ENCODE data around the gene SEMA3D.

Gene SEMA3D

DNA sequence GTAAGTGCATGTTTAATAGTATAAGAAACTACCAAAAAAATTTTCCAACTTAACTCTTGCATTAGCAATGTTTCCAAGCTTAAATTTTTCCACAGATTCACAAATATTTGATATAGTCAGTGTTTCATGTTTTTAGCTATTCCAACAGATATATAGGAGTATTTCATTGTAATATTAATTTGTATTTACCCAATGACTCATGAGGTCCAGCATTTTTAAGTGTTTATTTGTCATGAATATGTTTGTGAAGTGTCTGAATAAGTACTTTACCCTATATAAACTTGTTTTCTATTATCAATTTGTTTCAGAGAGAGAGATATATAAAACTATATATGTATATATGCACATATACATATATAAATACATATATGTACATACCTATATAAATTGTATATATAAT, 71.0 kb downstream of the SEMA3D start:
- no peak for DNase-seq (ENCODE audit: insufficient read length)
- TF ChIP-seq POLR2A (IDR thresholded peaks at IDR 0.05; ENCODE audit: low read depth, low read length), result no peak
- no peak for TF ChIP-seq TAF1 (IDR thresholded peaks at IDR 0.05; ENCODE audit: borderline replicate concordance, low read depth, low read length)
- no peak for TF ChIP-seq POLR2AphosphoS5 (IDR thresholded peaks at IDR 0.05; ENCODE audit: low read depth, low read length)
- no peak for FAIRE-seq

DNA sequence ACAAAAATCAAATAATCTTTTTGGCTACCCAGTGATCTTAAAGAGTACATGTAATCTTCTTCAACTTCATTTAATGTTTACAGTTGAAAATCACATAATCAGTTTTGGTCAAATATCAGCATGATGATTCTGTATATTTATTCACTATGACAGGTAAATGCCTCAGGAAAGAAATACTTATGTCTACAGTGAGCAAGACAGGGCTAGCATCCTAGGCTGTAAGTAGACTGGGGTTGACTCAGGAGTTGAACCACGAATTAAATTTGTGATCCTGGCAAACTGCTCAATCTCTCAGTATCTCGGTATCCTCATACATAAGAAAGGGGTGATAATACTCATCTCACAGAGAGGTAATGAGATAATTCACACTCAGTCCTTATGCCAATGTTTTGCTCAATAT, 71.8 kb downstream of the SEMA3D start:
- no peak for DNase-seq (ENCODE audit: insufficient read length)
- no peak for FAIRE-seq
- TF ChIP-seq TAF1 (IDR thresholded peaks at IDR 0.05; ENCODE audit: borderline replicate concordance, low read depth, low read length), result no peak

DNA sequence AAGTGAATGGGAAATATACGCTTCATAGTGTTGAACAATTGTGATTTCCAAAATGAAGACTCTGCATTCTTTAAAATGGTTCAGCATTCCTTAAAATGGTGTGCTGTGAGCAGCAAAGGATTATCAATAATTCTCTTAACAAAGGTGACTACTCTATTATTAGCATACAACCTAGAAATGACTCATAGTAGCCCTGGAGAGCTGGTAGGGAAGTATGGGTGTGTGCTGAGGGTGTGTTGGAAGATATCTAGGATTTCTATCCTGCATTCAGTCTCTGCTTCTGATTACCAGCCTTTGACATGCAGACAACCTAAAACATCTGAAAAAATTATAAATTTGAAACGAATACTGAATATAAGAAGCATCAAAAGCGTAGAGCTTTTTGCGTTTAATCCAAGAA, 72.5 kb downstream of the SEMA3D start:
- DNase-seq (ENCODE audit: insufficient read length) (no peak), FAIRE-seq (no peak)
- TF ChIP-seq TAF1 (IDR thresholded peaks at IDR 0.05; ENCODE audit: borderline replicate concordance, low read depth, low read length), result no peak
- no peak for TF ChIP-seq POLR2AphosphoS5 (IDR thresholded peaks at IDR 0.05; ENCODE audit: low read depth, low read length)
- no peak for TF ChIP-seq POLR2A (IDR thresholded peaks at IDR 0.05; ENCODE audit: low read depth, low read length)

DNA sequence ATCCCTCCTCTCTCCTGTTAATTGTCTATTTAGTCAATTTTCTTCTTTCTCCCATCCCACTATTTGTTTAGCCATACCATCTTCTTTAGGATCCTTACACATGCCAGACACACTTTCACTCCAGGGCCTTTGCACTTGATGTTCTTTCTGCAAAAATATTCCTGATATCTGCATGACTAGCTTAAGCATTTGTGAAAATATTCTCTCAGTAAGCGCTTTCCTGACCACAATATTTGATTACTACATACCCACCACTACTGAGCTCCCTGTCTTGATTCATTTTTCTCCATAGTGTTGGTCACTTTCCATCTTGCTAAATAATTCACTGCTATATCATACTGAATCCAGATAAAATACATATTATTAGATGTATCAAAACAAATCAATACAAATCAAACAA, 75.1 kb downstream of the SEMA3D start:
- no peak for TF ChIP-seq POLR2AphosphoS5 (IDR thresholded peaks at IDR 0.05; ENCODE audit: low read depth, low read length)
- TF ChIP-seq TAF1 (IDR thresholded peaks at IDR 0.05; ENCODE audit: borderline replicate concordance, low read depth, low read length), result no peak
- no peak for TF ChIP-seq POLR2A (IDR thresholded peaks at IDR 0.05; ENCODE audit: low read depth, low read length)
- FAIRE-seq, result no peak
- DNase-seq (ENCODE audit: insufficient read length), result no peak

DNA sequence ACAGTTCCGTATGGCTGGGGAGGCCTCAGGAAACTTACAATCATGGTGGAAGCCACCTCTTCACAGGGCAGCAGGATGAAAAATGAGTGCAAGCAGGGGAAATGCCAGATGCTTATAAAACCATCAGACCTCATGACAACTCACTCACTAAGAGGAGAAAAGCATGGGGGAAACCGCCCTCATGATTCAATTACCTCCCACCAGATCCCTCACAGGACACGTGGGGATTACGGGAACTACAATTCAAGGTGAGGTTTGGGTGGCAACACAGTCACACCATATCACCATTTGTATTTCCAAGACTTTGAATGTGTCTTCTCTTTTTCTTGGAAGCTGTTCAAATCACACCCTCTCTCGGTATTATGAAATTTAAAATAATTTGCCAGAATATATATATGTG, 80.1 kb downstream of the SEMA3D start:
- TF ChIP-seq POLR2AphosphoS5 (IDR thresholded peaks at IDR 0.05; ENCODE audit: low read depth, low read length) (no peak), POLR2A (IDR thresholded peaks at IDR 0.05; ENCODE audit: low read depth, low read length) (no peak), TAF1 (IDR thresholded peaks at IDR 0.05; ENCODE audit: borderline replicate concordance, low read depth, low read length) (no peak)
- DNase-seq (ENCODE audit: insufficient read length), result no peak
- no peak for FAIRE-seq

DNA sequence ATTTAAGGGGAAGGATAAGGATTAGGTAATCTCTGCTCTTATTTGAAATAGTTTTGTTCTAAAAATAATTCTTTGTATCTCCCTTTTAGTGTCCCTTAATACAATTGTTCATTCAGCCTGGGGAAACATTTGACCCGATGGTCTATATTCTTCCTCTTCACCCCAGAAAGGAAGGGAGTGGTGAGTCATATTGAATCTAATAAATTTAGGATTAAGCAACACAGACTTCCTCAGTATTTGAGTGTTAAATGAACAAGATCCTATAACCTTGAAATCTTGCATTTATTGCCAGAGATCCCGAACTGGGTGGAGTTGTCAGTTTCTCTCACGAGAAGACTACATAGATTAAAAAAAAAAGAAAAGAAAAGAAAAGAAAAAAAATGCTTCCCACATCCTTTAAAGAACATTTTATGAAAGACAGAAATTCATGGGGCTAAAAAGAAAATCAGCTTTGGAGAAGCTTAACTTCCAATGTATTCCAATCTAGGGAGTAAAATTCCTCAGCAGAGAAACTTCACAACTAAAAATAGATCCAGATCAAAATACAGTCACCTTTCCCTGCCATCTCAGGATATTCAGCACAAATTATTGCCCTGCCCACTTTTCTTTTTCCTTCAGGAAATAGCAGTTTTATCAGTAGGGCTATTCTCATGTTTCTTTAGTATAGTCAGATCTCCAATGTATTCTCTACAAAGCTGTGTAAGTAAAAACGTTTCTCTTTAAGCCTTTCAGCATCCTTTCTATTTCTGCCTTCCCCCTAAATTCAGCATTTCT, 82.2 kb downstream of the SEMA3D start:
- FAIRE-seq, result no peak
- DNase-seq (ENCODE audit: insufficient read length), result no peak
- TF ChIP-seq POLR2AphosphoS5 (IDR thresholded peaks at IDR 0.05; ENCODE audit: low read depth, low read length) (no peak), POLR2A (IDR thresholded peaks at IDR 0.05; ENCODE audit: low read depth, low read length) (no peak), TAF1 (IDR thresholded peaks at IDR 0.05; ENCODE audit: borderline replicate concordance, low read depth, low read length) (no peak)

DNA sequence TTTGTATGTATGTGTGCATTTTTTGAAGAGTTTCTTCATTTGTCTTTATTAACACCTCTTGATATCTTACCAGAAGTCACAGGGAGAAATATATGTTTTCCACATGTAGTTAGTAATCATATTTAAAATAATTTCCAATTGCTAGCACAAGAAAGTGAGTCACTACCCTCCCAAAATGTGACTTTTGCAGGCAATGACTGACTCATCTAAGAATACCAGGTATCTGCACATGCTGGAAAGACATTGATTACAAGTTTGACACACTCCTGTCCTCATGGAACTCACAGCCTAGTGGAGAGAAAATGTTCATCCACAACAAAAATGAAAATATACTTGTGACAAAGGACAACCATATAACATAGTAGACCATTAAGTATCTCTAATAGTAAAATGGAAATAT, 82.9 kb downstream of the SEMA3D start:
- DNase-seq (ENCODE audit: insufficient read length), result no peak
- no peak for TF ChIP-seq POLR2A (IDR thresholded peaks at IDR 0.05; ENCODE audit: low read depth, low read length)
- no peak for TF ChIP-seq POLR2AphosphoS5 (IDR thresholded peaks at IDR 0.05; ENCODE audit: low read depth, low read length)
- no peak for TF ChIP-seq TAF1 (IDR thresholded peaks at IDR 0.05; ENCODE audit: borderline replicate concordance, low read depth, low read length)
- no peak for FAIRE-seq

DNA sequence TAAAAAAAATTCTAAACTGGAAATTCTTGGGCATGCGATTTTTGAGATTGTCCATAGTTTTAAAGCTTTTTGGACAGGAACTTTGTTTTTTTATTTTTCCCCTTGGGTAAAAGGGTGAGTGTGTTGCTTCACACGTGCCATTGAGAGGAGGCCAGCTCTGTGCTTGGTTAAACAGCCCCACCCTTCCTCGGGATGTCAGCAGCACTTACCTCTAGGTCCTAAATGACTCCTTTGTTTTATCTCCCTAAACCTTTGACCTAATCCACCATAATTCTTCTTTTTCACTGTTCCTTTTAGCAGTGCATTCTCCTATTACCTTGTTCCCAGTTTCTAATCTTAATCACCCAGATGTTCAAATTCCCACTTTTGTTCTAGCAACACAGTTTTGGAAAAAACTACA, 83.5 kb downstream of the SEMA3D start:
- TF ChIP-seq POLR2A (IDR thresholded peaks at IDR 0.05; ENCODE audit: low read depth, low read length) (no peak), POLR2AphosphoS5 (IDR thresholded peaks at IDR 0.05; ENCODE audit: low read depth, low read length) (no peak), TAF1 (IDR thresholded peaks at IDR 0.05; ENCODE audit: borderline replicate concordance, low read depth, low read length) (no peak)
- FAIRE-seq (no peak), DNase-seq (ENCODE audit: insufficient read length) (no peak)

DNA sequence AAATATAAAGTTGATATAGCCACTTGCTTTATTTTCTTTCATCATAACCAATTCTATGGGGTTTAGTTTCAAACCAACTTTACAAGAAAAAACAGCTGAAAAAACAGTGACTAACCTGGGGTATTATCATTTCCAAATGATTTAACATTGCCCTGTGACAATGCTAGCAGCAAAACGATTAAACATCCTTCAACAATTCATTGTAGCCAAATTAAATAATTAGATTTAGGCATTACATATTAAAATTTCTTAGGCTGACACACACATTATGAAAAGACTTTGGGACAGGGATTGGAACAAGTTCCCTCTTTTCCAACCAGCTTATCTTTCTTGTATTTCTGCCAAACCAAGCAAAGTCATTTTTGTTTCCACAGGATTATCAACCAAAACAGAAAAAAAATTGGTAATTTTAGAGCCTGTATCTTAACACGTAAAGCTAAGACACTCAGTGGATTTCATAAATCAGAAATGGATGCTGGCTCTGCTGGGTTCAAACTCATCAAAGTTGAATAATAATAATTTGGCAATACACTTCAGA, 84.0 kb downstream of the SEMA3D start:
- no peak for FAIRE-seq
- TF ChIP-seq TAF1 (IDR thresholded peaks at IDR 0.05; ENCODE audit: borderline replicate concordance, low read depth, low read length) (no peak), POLR2AphosphoS5 (IDR thresholded peaks at IDR 0.05; ENCODE audit: low read depth, low read length) (no peak), POLR2A (IDR thresholded peaks at IDR 0.05; ENCODE audit: low read depth, low read length) (no peak)
- DNase-seq (ENCODE audit: insufficient read length), result no peak

DNA sequence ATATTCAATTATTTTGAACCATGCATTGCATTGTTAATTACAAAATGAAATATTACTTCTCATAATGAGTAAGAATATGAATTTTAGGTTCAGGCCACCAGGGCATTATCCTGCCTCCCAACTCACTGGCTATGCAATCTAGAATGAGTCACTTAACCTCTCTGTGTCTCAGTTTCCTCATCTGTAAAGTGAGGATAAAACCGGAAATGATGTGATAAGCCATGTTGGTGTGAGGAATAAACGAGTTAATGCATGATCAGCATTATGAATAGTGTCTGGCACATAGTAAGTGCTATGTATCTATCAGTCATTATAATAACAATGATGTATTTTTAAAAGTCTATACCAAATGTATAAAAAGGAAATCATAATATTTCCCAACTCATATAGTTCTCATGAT, 85.5 kb downstream of the SEMA3D start:
- no peak for DNase-seq (ENCODE audit: insufficient read length)
- no peak for FAIRE-seq
- no peak for TF ChIP-seq POLR2AphosphoS5 (IDR thresholded peaks at IDR 0.05; ENCODE audit: low read depth, low read length)
- TF ChIP-seq POLR2A (IDR thresholded peaks at IDR 0.05; ENCODE audit: low read depth, low read length), result no peak
- no peak for TF ChIP-seq TAF1 (IDR thresholded peaks at IDR 0.05; ENCODE audit: borderline replicate concordance, low read depth, low read length)

DNA sequence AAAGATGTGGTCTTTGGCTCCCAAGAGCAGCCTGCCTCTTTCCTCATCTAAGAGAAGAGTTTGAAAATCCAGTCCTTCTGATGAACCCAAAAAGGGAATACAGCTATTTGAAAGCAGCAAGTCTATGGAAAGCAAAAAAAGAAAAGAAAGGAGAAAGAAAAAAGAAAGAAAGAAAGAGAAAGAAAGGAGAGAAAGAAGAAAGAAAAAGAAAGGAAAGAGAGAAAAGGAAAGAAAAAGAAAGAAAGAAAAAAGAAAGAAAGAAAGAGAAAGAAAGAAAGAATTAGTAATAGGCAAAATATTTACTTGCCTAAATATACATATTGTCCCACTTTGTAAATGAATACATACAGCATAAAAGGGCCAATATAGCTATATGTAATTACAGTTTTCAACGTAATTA, 89.0 kb downstream of the SEMA3D start:
- TF ChIP-seq TAF1 (IDR thresholded peaks at IDR 0.05; ENCODE audit: borderline replicate concordance, low read depth, low read length) (no peak), POLR2AphosphoS5 (IDR thresholded peaks at IDR 0.05; ENCODE audit: low read depth, low read length) (no peak)
- no peak for FAIRE-seq
- DNase-seq (ENCODE audit: insufficient read length), result no peak

DNA sequence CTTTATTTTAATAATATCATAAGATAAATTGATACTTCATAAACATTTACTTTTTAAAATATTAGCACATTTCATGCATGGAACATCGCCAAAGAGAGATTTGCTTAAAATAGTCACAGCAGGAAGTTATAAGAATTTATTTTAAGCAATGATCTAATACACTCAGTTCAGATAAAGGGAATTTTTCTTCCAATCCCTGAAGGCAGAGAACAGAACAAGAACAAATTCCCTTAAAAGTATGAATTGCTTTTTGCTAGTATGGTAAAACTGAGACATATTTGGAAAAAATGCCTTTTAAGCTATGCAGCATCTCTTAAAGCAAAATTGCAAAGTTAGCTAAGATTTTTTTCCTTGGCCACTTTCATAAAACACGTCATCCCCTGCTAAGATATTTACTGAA, 91.0 kb downstream of the SEMA3D start:
- TF ChIP-seq POLR2AphosphoS5 (IDR thresholded peaks at IDR 0.05; ENCODE audit: low read depth, low read length), result no peak
- no peak for TF ChIP-seq TAF1 (IDR thresholded peaks at IDR 0.05; ENCODE audit: borderline replicate concordance, low read depth, low read length)
- TF ChIP-seq POLR2A (IDR thresholded peaks at IDR 0.05; ENCODE audit: low read depth, low read length), result no peak
- DNase-seq (ENCODE audit: insufficient read length), result no peak
- FAIRE-seq, result no peak
